ENCODE results near the gene TRMT112.

GRCh38 chr11:64291752-64292459 is 25.5 kb downstream of the TRMT112 start:
- TF ChIP-seq GATA2 (IDR thresholded peaks at IDR 0.05; ENCODE audit: low read depth, low read length) (no peak), GATA3 (IDR thresholded peaks at IDR 0.05; ENCODE audit: low read depth, low read length) (no peak)
